Measurements from ENCODE around the gene PIK3R1. TPM values are rescaled to one million over a fixed set of nuclear protein-coding genes. Genes with fewer than 3 reads are reported as not detected.

Gene PIK3R1
- total and polyA plus RNA-seq, 4 experiments from 2014 or later = 92.6 to 152 (median 125) TPM

DNA sequence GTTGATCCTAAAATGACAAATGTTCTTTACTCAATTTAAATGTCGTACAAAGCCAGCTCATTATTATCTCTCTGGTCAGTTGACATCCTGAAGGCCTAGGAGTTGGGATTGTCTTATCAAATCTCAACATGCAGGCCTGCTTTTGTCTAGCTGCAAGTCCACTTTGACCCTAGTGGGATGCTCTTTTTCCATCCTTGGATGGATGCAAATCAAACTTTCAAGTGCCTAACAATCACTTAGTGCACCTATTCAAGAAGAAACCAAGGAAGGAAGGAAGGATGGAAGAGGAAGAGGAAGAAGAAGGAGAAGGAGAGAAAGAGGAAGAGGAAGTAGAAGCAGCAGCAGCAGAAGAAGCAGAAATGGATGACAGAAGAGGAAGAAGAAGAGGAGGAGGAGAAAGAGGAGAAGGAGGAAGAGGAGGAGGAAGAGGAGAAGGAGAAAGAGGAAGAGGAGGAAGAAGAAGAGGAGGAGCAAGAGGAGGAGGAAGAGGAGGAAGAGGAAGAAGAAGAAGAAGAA, 109.6 kb downstream of the PIK3R1 start:
- Histone ChIP-seq H3K4me3 (ENCODE audit: low read length in 2 of 2) (no peak overlapping the region), H3K4me1 (ENCODE audit: insufficient read depth, low read length) (no peaks in the 10 kb centered on the region), H3K36me3 (ENCODE audit: insufficient read depth, low read length) (no peaks in the 10 kb centered on the region), H3K27ac (ENCODE audit: low read depth, low read length) (no peak overlapping the region), H3K9me3 (ENCODE audit: control insufficient read depth in 1 of 2, low read length in 2 of 2) (no peaks in the 10 kb centered on the region), H3K27me3 (ENCODE audit: insufficient read depth, low read length) (no peaks in the 10 kb centered on the region)
- H3K36me3 Mint-ChIP-seq = peaks cover 0 to 3% of the 10 kb centered on the region in 2 donors
- H3K4me1 Mint-ChIP-seq = peaks cover 0 to 3% (median 0%) of the 10 kb centered on the region in 4 donors
- no peak overlapping the region for H3K4me3 Mint-ChIP-seq
- no peak for DNase-seq
- H3K9me3 Mint-ChIP-seq = no peaks in the 10 kb centered on the region
- ChIA-PET POLR2A (ENCODE audit: partially characterized antibody) (no interaction called here), CTCF (ENCODE audit: partially characterized antibody) (no interaction called here)
- intact Hi-C loops (cut with micrococcal nuclease) = no loop called here
- H3K27me3 Mint-ChIP-seq = peaks cover 13 to 14% of the 10 kb centered on the region in 2 donors
- H3K27ac Mint-ChIP-seq = peak overlapping the region in 1 of 7 donors; percentile 56

- Mint-ChIP-seq H3K9me3 (peaks cover 0 to 2% (median 0%) of the 10 kb centered on the region in 8 donors), H3K27ac (no peak overlapping the region), H3K27me3 (peaks cover 13% of the 10 kb centered on the region in 2 donors), H3K4me1 (peaks cover 0 to 7% (median 1%) of the 10 kb centered on the region in 4 donors), H3K4me3 (no peak overlapping the region), H3K36me3 (peaks cover 0 to 3% of the 10 kb centered on the region in 2 donors)
- H3K27ac ChIP-seq (ENCODE audit: low read depth, low read length) = no peak overlapping the region
- no peak overlapping the region for H3K4me3 ChIP-seq (ENCODE audit: low read length in 2 of 2)
- DNase-seq = no peak
- POLR2A ChIA-PET (ENCODE audit: partially characterized antibody) = no interaction called here
- no peaks in the 10 kb centered on the region for H3K4me1 ChIP-seq (ENCODE audit: insufficient read depth, low read length)
- CTCF ChIA-PET (ENCODE audit: partially characterized antibody) = no interaction called here
- no peaks in the 10 kb centered on the region for H3K36me3 ChIP-seq (ENCODE audit: insufficient read depth, low read length)
- no peaks in the 10 kb centered on the region for H3K27me3 ChIP-seq (ENCODE audit: insufficient read depth, low read length)
- no peaks in the 10 kb centered on the region for H3K9me3 ChIP-seq (ENCODE audit: control insufficient read depth in 1 of 2, low read length in 2 of 2)
- intact Hi-C loops (cut with micrococcal nuclease) = no loop called here
Observed at GRCh38 chr5:68329554-68330255, 114.1 kb downstream of the PIK3R1 start.

DNA sequence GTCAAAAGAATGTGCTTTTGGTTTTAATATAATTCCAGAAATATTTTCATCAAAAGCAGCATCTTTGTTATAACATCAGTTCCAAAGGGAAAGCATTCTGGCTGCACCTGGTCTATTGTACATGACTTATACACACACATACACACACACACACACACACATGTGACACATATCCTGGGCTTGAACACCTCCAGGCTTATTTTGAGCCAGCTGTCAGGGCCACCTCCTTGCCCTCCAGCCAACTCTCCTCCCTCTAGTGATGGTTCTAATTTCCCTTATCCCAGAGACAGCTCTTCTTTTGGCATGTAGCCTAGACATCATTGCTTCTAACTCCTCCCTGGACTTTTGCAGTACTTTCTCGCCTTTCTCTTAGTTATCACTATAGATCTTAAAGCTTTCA, 115.0 kb downstream of the PIK3R1 start:
- no peaks in the 10 kb centered on the region for H3K9me3 ChIP-seq (ENCODE audit: control insufficient read depth in 1 of 2, low read length in 2 of 2)
- no peaks in the 10 kb centered on the region for H3K27me3 ChIP-seq (ENCODE audit: insufficient read depth, low read length)
- Mint-ChIP-seq H3K36me3 (no peaks in the 10 kb centered on the region), H3K4me3 (peak overlapping the region in 1 of 8 donors; percentile 55), H3K4me1 (peaks cover 0 to 7% (median 0%) of the 10 kb centered on the region in 4 donors), H3K27me3 (peaks cover 7% of the 10 kb centered on the region in 2 donors), H3K27ac (no peak overlapping the region), H3K9me3 (peaks cover 0 to 3% (median 0%) of the 10 kb centered on the region in 8 donors)
- ChIA-PET CTCF (ENCODE audit: partially characterized antibody) (interaction anchor here (1.5 kb wide), 1 partner anchor 53 kb away, joined by 3 read pairs; no protein-coding TSS in a partner anchor), POLR2A (ENCODE audit: partially characterized antibody) (no interaction called here)
- no peak overlapping the region for H3K4me3 ChIP-seq (ENCODE audit: low read length in 2 of 2)
- H3K4me1 ChIP-seq (ENCODE audit: insufficient read depth, low read length) = no peaks in the 10 kb centered on the region
- intact Hi-C loops (cut with micrococcal nuclease) = no loop called here
- no peaks in the 10 kb centered on the region for H3K36me3 ChIP-seq (ENCODE audit: insufficient read depth, low read length)
- no peak overlapping the region for H3K27ac ChIP-seq (ENCODE audit: low read depth, low read length)
- no peak for DNase-seq

GRCh38 chr5:68331192-68332079, 115.9 kb downstream of the PIK3R1 start:
- POLR2A ChIA-PET (ENCODE audit: partially characterized antibody) = no interaction called here
- H3K27ac Mint-ChIP-seq = peak overlapping the region in 1 of 7 donors; percentile 53
- CTCF ChIA-PET (ENCODE audit: partially characterized antibody) = interaction anchor here (1.5 kb wide), 1 partner anchor 53 kb away, joined by 3 read pairs; no protein-coding TSS in a partner anchor

DNA sequence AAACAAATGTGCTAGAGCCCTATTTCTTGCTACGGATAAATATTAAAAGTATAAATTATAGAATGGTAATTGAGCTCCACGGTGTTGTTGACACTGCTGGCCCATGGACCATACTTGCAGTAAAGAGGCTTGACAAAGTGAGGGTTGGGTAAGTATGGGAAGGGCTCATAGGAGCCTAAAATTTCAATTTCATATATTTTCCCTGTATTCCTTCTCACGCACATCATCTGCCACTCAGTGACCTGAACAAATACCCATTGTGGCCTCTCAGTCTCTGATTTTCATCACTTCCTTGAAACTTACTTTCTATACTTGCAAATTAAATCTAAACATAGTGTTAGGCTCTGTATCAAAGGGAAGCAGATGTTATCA, 116.5 kb downstream of the PIK3R1 start:
- Mint-ChIP-seq H3K4me1 (peaks cover 0 to 7% (median 0%) of the 10 kb centered on the region in 4 donors), H3K27ac (no peak overlapping the region), H3K9me3 (peaks cover 0 to 5% (median 0%) of the 10 kb centered on the region in 8 donors), H3K36me3 (no peaks in the 10 kb centered on the region), H3K27me3 (peaks cover 7% of the 10 kb centered on the region in 2 donors), H3K4me3 (no peak overlapping the region)
- Histone ChIP-seq H3K9me3 (ENCODE audit: control insufficient read depth in 1 of 2, low read length in 2 of 2) (no peaks in the 10 kb centered on the region), H3K4me1 (ENCODE audit: insufficient read depth, low read length) (no peaks in the 10 kb centered on the region), H3K27me3 (ENCODE audit: insufficient read depth, low read length) (no peaks in the 10 kb centered on the region), H3K36me3 (ENCODE audit: insufficient read depth, low read length) (no peaks in the 10 kb centered on the region), H3K27ac (ENCODE audit: low read depth, low read length) (no peak overlapping the region), H3K4me3 (ENCODE audit: low read length in 2 of 2) (no peak overlapping the region)
- POLR2A ChIA-PET (ENCODE audit: partially characterized antibody) = no interaction called here
- CTCF ChIA-PET (ENCODE audit: partially characterized antibody) = no interaction called here
- no peak for DNase-seq
- intact Hi-C loops (cut with micrococcal nuclease) = no loop called here

More at GRCh38 chr5:68331192-68332079, 115.9 kb downstream of the PIK3R1 start:
- Mint-ChIP-seq H3K27me3 (peaks cover 7% of the 10 kb centered on the region in 2 donors), H3K36me3 (no peaks in the 10 kb centered on the region), H3K9me3 (peaks cover 0 to 5% (median 0%) of the 10 kb centered on the region in 8 donors), H3K4me3 (no peak overlapping the region), H3K4me1 (peaks cover 0 to 7% (median 0%) of the 10 kb centered on the region in 4 donors)
- intact Hi-C loops (cut with micrococcal nuclease) = no loop called here
- Histone ChIP-seq H3K4me3 (ENCODE audit: low read length in 2 of 2) (no peak overlapping the region), H3K27me3 (ENCODE audit: insufficient read depth, low read length) (no peaks in the 10 kb centered on the region), H3K36me3 (ENCODE audit: insufficient read depth, low read length) (no peaks in the 10 kb centered on the region), H3K4me1 (ENCODE audit: insufficient read depth, low read length) (no peaks in the 10 kb centered on the region), H3K27ac (ENCODE audit: low read depth, low read length) (no peak overlapping the region), H3K9me3 (ENCODE audit: control insufficient read depth in 1 of 2, low read length in 2 of 2) (no peaks in the 10 kb centered on the region)
- DNase-seq = no peak

GRCh38 chr5:68332556-68332955, 117.0 kb downstream of the PIK3R1 start:
- Histone ChIP-seq H3K27me3 (ENCODE audit: insufficient read depth, low read length) (no peaks in the 10 kb centered on the region), H3K27ac (ENCODE audit: low read depth, low read length) (no peak overlapping the region), H3K4me3 (ENCODE audit: low read length in 2 of 2) (no peak overlapping the region), H3K9me3 (ENCODE audit: control insufficient read depth in 1 of 2, low read length in 2 of 2) (no peaks in the 10 kb centered on the region), H3K36me3 (ENCODE audit: insufficient read depth, low read length) (no peaks in the 10 kb centered on the region), H3K4me1 (ENCODE audit: insufficient read depth, low read length) (no peaks in the 10 kb centered on the region)
- POLR2A ChIA-PET (ENCODE audit: partially characterized antibody) = no interaction called here
- peaks cover 0 to 7% (median 0%) of the 10 kb centered on the region in 4 donors for H3K4me1 Mint-ChIP-seq
- no peak for DNase-seq
- no peak overlapping the region for H3K27ac Mint-ChIP-seq
- H3K27me3 Mint-ChIP-seq = peaks cover 5 to 6% of the 10 kb centered on the region in 2 donors
- no peak overlapping the region for H3K4me3 Mint-ChIP-seq
- CTCF ChIA-PET (ENCODE audit: partially characterized antibody) = no interaction called here
- no peaks in the 10 kb centered on the region for H3K36me3 Mint-ChIP-seq
- intact Hi-C loops (cut with micrococcal nuclease) = no loop called here
- peaks cover 0 to 5% (median 0%) of the 10 kb centered on the region in 8 donors for H3K9me3 Mint-ChIP-seq

Data from CD4-positive, alpha-beta memory T cell (primary cell).